Sigmoid colon (tissue), 7 donors: ENCODE results near the gene GNAS. TPM values are rescaled to one million over a fixed set of nuclear protein-coding genes. Genes with fewer than 3 reads are reported as not detected.
"Not testable (repeated sequence)": the region's sequence is repeated elsewhere in the genome, so short reads cannot be mapped to it uniquely, and the experiment has no call there.

Source experiments
- DNase-seq: peaks from one replicate; pipeline ENCODE4 v3.0.0-alpha.2; 2019
- H3K27ac ChIP-seq, 4 donors: fragments of 200-600 bp; sonication (generic); one replicate each; pipeline ENCODE4 v1.5.1; 2016 to 2019; ENCODE audit warnings: mild to moderate bottlenecking in 1 of 4
- H3K27me3 ChIP-seq, 3 donors: fragments of 200-600 bp; sonication (generic); one replicate each; pipeline ENCODE4 v1.5.1; 2019; ENCODE audit warnings: mild to moderate bottlenecking in 1 of 3
- H3K36me3 ChIP-seq, 4 donors: fragments of 200-600 bp; sonication (generic); one replicate each; pipeline ENCODE4 v1.5.1; 2016 to 2019
- H3K4me1 ChIP-seq, 4 donors: fragments of 200-600 bp; sonication (generic); one replicate each; pipeline ENCODE4 v1.5.1; 2017 to 2019
- H3K4me3 ChIP-seq, 4 donors: fragments of 200-600 bp; sonication (generic); one replicate each; pipeline ENCODE4 v1.5.1; 2017 to 2019; ENCODE audit warnings: mild to moderate bottlenecking in 2 of 4, moderate library complexity in 1 of 4
- H3K9me3 ChIP-seq, 4 donors: fragments of 200-600 bp in 3 of 4; sonication (generic) in 3 of 4; one replicate each; pipeline versions ENCODE4 v1.5.1 to v1.6.1; 2013 to 2019
- CTCF ChIP-seq, 4 experiments: fragments of 450-650 bp in 3 of 4; fragments of 200-600 bp in 1 of 4; IDR thresholded peaks; one replicate each; pipeline ENCODE4 v1.5.1; 2016 to 2019; ENCODE audit warnings: antibody characterized with exemption in 4 of 4, mild to moderate bottlenecking in 3 of 4, moderate library complexity in 2 of 4
- EP300 ChIP-seq, 4 donors: sonication (generic); formaldehyde crosslinking; IDR thresholded peaks; one replicate each; pipeline ENCODE4 v1.6.1; 2017; ENCODE audit warnings: antibody characterized with exemption in 4 of 4
- POLR2A ChIP-seq, 2 donors: fragments of 450-650 bp; IDR thresholded peaks; one replicate each; pipeline ENCODE4 v1.6.1; 2016; ENCODE audit warnings: antibody characterized with exemption in 2 of 2, mild to moderate bottlenecking in 2 of 2, moderate library complexity in 2 of 2
- POLR2AphosphoS5 ChIP-seq, 4 donors: sonication (generic); formaldehyde crosslinking; IDR thresholded peaks; one replicate each; pipeline ENCODE4 v1.6.1; 2017; ENCODE audit warnings: antibody characterized with exemption in 4 of 4
- WGBS, 2 donors: extraction: QIAGEN DNeasy Blood & Tissue Kit; methylation state at CpG; one replicate each; pipeline ENCODE4 v1.1.7; 2013; 5-methylcytosine and 5-hydroxymethylcytosine counted together
- intact Hi-C: fragments of 100-400 bp; cut with DNase I; formaldehyde crosslinking; loops from one replicate; pipeline ENCODE4 v1.15.1; 2023
- polyA plus RNA-seq, 3 donors: library from polyadenylated mRNA; stranded (reverse); fragments of 200-250 nt; gene quantifications; one replicate each; pipeline ENCODE4 v1.2.3, GENCODE V29; 2013
- total RNA-seq, 4 donors: library from RNA; depleted of rRNA; stranded (reverse); fragments of >200 nt; gene quantifications; one replicate each; pipeline ENCODE4 v1.1.0, GENCODE V29; 2016
- donor health status: healthy with polysubstance abuse.
- donor health status: Bipolar disorder and iron deficiency.
- donor health status: healthy.

Gene GNAS
- total and polyA plus RNA-seq, 7 donors = 449 to 808 (median 535) TPM

GRCh38 chr20:58819921-58820320, 32.6 kb upstream of the GNAS start:
- DNase-seq = no peak
- no peak overlapping the region for H3K4me3 ChIP-seq
- no peaks in the 10 kb centered on the region for H3K9me3 ChIP-seq
- H3K27ac ChIP-seq = no peak overlapping the region
- H3K4me1 ChIP-seq = no peaks in the 10 kb centered on the region
- WGBS, 2 donors = 97% methylated on average over 13 of the region's 13 CpGs
- TF ChIP-seq POLR2AphosphoS5 (IDR thresholded peaks at IDR 0.05) (no peak), POLR2A (IDR thresholded peaks at IDR 0.05) (no peak), EP300 (IDR thresholded peaks at IDR 0.05) (no peak), CTCF (IDR thresholded peaks at IDR 0.05) (no peak)
- H3K36me3 ChIP-seq = no peaks in the 10 kb centered on the region
- intact Hi-C loops = no loop called here
- no peaks in the 10 kb centered on the region for H3K27me3 ChIP-seq

GRCh38 chr20:58820515-58820914, 32.0 kb upstream of the GNAS start:
- H3K4me1 ChIP-seq, H3K36me3 ChIP-seq, H3K4me3 ChIP-seq, H3K9me3 ChIP-seq, DNase-seq, intact Hi-C loops, H3K27ac ChIP-seq, H3K27me3 ChIP-seq: not testable (repeated sequence)
- 89 to 90% methylated on average over 6 of the region's 6 CpGs for WGBS, 2 donors

GRCh38 chr20:58822149-58822548, 30.4 kb upstream of the GNAS start:
- Histone ChIP-seq H3K36me3 (no peaks in the 10 kb centered on the region), H3K27me3 (no peaks in the 10 kb centered on the region), H3K4me1 (no peaks in the 10 kb centered on the region), H3K27ac (no peak overlapping the region), H3K4me3 (no peak overlapping the region), H3K9me3 (no peaks in the 10 kb centered on the region)
- 90 to 91% methylated on average over 8 of the region's 8 CpGs for WGBS, 2 donors
- no peak for DNase-seq
- intact Hi-C loops = no loop called here
- TF ChIP-seq POLR2AphosphoS5 (IDR thresholded peaks at IDR 0.05) = no peak
- no peak for TF ChIP-seq POLR2A (IDR thresholded peaks at IDR 0.05)
- no peak for TF ChIP-seq EP300 (IDR thresholded peaks at IDR 0.05)
- TF ChIP-seq CTCF (IDR thresholded peaks at IDR 0.05) = no peak

GRCh38 chr20:58822748-58823730, 29.5 kb upstream of the GNAS start:
- WGBS, 2 donors = 90 to 93% methylated on average over 26 of the region's 26 CpGs
- Histone ChIP-seq H3K4me1 (no peaks in the 10 kb centered on the region), H3K9me3 (no peaks in the 10 kb centered on the region), H3K36me3 (no peaks in the 10 kb centered on the region), H3K27ac (no peak overlapping the region), H3K4me3 (no peak overlapping the region), H3K27me3 (no peaks in the 10 kb centered on the region)
- intact Hi-C loops = no loop called here
- TF ChIP-seq POLR2A (IDR thresholded peaks at IDR 0.05) (no peak), CTCF (IDR thresholded peaks at IDR 0.05) (no peak), EP300 (IDR thresholded peaks at IDR 0.05) (no peak), POLR2AphosphoS5 (IDR thresholded peaks at IDR 0.05) (no peak)
- no peak for DNase-seq

- Histone ChIP-seq H3K9me3 (no peaks in the 10 kb centered on the region), H3K4me3 (no peak overlapping the region), H3K27me3 (no peaks in the 10 kb centered on the region), H3K4me1 (peaks cover 0 to 9% (median 5%) of the 10 kb centered on the region in 4 donors), H3K36me3 (no peaks in the 10 kb centered on the region), H3K27ac (no peak overlapping the region)
- intact Hi-C loops = no loop called here
- 81% methylated on average over 8 of the region's 8 CpGs for WGBS, 2 donors
- no peak for DNase-seq
- TF ChIP-seq CTCF (IDR thresholded peaks at IDR 0.05) (no peak), EP300 (IDR thresholded peaks at IDR 0.05) (no peak), POLR2AphosphoS5 (IDR thresholded peaks at IDR 0.05) (no peak), POLR2A (IDR thresholded peaks at IDR 0.05) (no peak)
Measured at GRCh38 chr20:58824843-58825242, 27.7 kb upstream of the GNAS start.
